Measurements from ENCODE around the gene BICC1. TPM values are rescaled to one million over a fixed set of nuclear protein-coding genes. Genes with fewer than 3 reads are reported as not detected.

The BICC1 gene
- polyA plus RNA-seq, 5 donors = 27.2 to 43.9 (median 37.5) TPM

DNA sequence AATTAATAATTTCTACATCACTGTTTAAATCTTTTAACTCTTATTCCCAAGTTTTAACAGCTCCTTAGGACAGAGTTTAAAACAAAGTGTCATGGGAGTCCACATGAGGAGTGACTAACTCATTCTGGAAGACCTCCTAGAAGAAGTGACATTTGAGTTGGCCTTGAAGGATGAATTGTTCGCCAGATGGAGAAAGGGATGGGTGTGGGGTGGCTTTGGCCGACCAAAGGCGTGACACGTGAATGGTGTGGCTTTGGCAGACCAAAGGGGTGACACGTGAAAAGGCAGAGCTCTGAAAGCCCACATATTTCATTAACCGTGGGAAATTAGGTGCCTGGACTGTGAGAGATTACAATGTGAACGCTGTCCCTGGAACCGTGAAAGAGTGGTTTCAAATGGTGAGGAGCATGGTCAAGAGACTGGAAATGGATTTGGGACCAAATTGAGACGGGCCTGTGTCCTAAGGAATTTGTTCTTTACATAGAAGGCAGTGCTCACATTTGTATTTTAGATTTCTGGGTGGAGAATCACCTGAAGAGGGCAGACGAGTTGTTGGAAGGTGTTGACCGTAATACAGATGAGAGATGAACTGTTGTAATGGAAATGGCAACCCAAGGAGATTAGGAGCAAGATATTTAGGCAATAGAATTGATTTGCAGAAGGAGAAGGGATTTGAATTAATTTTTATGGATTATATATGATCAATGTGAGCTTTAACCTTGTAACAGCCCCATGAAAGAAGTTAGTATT is 228.1 kb downstream of the BICC1 start:
- no peak for DNase-seq

DNA sequence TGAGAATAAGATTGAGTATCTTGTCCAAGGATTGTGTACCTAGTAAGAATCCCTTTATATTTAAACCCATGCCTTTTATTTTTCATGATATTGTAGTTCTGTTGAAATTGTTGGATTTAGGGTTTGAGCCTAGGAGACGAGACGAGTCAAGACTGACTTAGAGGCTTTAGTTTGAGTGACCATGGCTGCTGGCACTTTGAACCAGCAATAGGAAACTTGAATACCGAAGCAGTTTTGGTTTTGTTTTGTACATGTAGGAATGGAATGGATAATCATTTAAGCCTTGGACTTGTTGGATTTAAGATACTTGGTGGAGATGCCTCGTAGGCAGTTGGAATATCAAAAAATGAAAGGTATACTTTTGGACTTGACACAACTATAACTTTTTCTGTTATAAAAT is 229.0 kb downstream of the BICC1 start:
- DNase-seq = no peak

- DNase-seq = no peak
Measured at GRCh38 chr10:58742141-58742540, 229.5 kb downstream of the BICC1 start.

- DNase-seq = no peak
Measured at GRCh38 chr10:58743466-58744115, 230.9 kb downstream of the BICC1 start.

GRCh38 chr10:58746474-58747185 is 234.0 kb downstream of the BICC1 start:
- DNase-seq = no peak

DNA sequence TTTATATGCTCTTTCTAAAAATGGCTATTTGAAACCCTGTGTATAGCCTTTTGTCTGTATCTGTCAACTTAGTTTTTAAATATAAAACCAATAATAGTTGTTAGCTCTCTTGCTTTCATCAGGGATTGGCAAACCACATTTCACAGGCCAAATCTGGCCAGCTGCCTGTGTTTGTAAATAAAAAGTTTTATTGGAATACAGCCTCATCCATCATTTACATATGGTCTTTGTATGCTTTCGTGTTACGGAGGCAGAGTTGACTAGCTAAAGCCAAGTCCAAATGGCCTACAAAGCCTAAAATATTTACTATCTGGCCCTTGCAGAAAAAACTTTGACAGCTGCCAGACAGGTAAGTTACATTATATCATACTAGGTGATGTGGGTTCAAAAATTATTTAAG is 235.0 kb downstream of the BICC1 start:
- peak in 1 of 2 donors; percentile 25 for DNase-seq

GRCh38 chr10:58752665-58753064 is 240.0 kb downstream of the BICC1 start:
- no peak for DNase-seq

DNA sequence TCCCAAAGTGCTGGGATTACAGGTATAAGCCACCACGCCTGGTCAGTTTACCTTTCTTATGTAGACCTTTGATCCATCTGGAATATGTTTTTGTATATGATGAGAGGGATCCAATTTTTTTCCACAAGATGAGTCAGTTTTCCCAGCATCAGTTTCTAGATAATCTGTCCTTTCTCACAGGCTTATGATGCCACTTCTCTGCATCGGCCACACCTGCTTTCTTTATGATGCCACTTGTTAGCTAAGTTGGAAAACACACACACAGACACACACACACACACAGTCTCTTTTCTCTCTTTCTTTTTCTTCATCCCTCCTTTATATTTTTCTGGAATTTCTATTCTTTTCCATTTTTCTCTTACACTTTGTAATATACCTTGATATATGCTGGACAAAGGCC is 240.8 kb downstream of the BICC1 start:
- no peak for DNase-seq

DNA sequence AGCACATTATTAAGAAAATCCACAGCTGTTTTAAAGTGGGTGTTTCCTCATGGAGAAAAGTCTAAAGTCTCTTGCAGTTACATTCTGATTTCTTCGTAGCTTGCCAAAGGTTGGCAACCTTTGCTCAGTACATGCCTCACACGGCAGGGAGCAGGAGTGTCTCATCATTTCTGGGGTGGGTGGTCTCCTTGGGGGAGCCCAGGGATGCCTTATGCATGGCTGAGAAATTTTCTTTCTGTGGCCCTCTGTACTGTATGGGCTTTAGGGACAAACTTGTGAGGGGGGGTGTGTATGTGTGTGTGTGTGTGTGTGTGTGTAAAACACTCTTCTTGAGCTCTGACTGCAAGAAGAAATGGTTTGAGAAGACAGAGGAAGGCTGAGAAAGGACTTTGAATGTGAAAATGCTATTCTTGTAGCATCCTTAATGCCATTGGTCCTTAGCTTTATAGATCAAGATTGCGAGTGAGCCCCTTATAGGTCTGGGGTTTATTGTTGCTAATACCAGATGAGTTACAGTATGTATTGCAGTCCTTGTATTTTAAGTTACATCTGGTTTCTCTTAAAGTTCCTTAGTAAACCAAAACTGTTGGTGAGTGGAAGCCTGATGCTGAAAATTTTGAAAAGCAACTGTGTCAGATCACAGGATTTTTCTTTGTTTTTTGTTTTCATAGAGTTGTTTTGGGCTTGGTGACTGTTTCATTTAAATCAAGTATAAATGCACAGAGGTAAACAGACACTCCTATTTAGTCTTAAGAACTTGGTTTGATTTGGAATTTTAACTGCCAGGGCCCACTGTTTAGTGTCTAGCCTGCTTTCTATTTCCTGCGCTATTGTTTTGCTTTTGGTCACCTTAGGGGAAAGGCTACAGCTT is 242.0 kb downstream of the BICC1 start:
- no peak for DNase-seq

DNA sequence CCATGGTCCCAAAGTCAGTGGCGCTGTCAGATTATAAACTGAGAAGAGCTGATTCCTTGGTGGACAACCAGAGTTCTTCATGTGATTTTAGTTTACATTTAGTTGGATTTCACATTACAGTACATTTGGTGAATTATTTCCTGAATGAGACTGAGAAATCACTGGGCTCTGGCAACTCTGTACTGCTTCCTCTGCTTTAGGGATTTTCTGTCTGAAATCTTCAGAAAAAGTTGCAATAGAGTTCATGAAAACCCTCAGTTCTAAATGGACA is 242.6 kb downstream of the BICC1 start:
- DNase-seq = no peak

GRCh38 chr10:58755677-58756076 is 243.0 kb downstream of the BICC1 start:
- DNase-seq = no peak

- no peak for DNase-seq
Measured at GRCh38 chr10:58756130-58756719, 243.6 kb downstream of the BICC1 start.

DNA sequence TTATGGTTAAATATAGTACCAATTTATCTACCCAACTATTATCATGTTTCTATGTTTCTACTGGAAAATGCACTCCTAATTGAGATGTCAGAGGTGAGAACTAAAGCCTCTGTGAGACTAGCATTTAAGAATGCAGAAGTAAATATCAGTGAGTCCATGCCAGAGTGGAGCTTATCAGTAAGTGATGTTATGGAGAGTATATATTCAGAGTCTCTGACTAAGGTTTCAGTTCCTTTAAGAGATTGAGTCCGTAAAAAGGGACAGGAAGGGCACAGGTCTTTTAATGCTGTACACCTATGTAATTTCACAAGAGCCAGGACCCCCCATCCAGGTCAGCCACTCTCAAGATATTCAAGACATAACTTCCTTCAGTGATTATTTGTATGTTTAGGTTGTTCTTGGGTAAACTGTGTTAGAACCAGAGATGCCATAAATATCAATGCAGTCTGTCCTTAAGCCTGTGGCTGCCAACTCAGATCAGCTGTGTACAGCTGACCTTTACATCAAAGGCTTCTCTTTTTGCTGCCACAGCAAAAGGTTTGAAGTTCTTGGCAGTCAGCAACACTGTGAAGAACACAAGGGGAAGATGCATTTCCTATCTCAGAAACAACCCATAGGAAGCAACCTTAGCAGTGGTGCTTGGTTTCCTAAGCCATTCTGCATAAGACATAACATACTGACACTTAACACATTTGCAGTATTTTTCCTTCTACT is 244.8 kb downstream of the BICC1 start:
- no peak for DNase-seq

- DNase-seq = no peak
Measured at GRCh38 chr10:58758321-58758720, 245.6 kb downstream of the BICC1 start.

GRCh38 chr10:58764087-58764747 is 251.5 kb downstream of the BICC1 start:
- no peak for DNase-seq

DNA sequence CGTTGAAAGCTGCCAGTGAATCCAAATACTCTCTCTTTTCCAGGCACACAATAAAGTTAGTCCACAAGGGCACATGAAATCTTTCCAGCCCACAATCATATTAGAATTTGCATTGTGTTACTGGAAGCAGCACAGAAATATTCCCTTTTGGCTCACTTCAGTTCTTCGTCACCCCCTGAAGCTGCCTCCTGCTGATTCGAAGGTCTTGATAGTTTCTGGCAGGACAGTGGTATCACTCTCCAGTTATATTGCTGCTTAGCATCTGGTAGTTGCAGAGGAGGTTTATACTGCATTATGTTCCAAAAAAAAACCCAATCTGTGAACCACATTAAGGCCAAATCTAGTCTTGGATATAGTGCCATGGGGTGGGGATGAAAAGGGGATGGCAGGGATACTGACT is 253.2 kb downstream of the BICC1 start:
- no peak for DNase-seq

GRCh38 chr10:58767652-58768051 is 255.0 kb downstream of the BICC1 start:
- DNase-seq = no peak

GRCh38 chr10:58771863-58772262 is 259.2 kb downstream of the BICC1 start:
- no peak for DNase-seq

DNA sequence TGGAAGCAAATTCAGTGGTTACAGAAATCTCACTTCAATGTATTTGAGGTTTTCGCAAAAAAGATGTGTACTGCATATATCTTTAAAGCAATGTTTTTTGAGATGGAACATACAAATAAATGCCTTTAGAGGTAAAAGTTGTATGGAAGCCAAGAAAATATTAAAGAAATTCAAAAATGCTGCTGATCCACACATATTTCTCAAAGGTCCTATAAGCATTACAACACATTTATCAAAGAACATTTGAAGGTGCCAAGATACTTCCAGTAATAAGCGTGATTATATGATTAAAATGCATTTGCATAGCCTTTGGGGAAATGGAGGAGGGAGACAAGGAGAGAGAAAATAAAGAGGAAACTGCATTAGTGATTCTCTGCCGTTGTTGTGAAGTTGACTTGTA is 260.1 kb downstream of the BICC1 start:
- no peak for DNase-seq

DNA sequence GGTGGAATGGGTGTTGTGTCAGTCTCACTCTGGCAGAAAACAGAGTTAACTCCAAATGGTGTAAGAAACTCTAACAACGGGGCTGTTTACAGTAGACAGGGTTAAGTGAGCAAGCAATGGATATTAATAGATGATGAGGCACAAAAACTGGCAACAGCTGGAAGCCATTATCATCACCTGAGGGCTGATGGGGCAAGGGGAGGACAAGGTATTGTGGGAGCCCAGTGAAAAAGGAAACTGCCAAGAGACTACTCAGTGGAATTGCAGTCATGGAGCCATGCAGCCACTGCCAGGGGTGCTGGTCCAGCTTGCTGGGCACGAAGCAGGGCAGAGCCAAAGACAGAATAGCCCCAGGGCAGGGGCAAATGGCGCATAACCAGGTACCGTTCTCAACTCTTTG is 260.7 kb downstream of the BICC1 start:
- DNase-seq = no peak

DNA sequence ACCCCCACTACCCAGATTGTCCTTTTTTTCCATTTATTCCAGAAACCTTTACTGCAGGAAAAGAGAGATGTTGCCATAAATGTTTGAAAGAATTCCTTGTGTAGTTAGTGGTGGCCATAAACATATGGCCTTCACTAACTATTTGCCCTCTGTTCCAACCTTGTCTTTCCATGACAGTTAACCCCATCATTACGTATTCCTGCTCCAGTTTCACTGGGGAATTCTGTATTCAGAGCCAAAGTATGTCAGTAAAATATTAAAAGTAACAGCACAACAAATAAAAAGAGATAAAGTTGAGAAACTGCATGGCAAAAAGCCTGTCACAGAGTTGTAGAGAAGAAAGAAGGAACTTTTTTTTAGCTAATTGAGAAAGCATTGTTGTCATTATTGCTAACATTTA is 261.3 kb downstream of the BICC1 start:
- DNase-seq = no peak
